ENCODE measurements around the gene MBP. TPM values are rescaled to one million over a fixed set of nuclear protein-coding genes. Genes with fewer than 3 reads are reported as not detected.

Gene MBP
- total and polyA plus RNA-seq, 2 of the 4 experiments (the other 2 are of a cell fraction) = 0.72 to 0.90 TPM

GRCh38 chr18:77025831-77026363 lies 106.7 kb downstream of the MBP start:
- H2AFZ ChIP-seq (replicated peaks; ENCODE audit: low read length, poor library complexity) = no peak overlapping the region
- no TSS peak for BruUV-seq (replicated peaks)
- intact Hi-C loops (cut with micrococcal nuclease) = no loop called here
- H3K4ac ChIP-seq (ENCODE audit: low read depth, low read length) = no peak overlapping the region
- no peaks in the 10 kb centered on the region for H4K20me1 ChIP-seq (ENCODE audit: insufficient read depth, low read length)
- TF ChIP-seq MAFK (IDR thresholded peaks at IDR 0.05; ENCODE audit: low read depth, low read length) = no peak
- no peak for TF ChIP-seq CEBPB (IDR thresholded peaks at IDR 0.05; ENCODE audit: low read depth, low read length)
- TF ChIP-seq POLR2A (IDR thresholded peaks at IDR 0.05; ENCODE audit: low read depth, low read length) = no peak
- no peak for TF ChIP-seq RAD21 (IDR thresholded peaks at IDR 0.05; ENCODE audit: low read length)
- no peak for TF ChIP-seq RFX5 (IDR thresholded peaks at IDR 0.05; ENCODE audit: low read depth, low read length)
- no peak for TF ChIP-seq MAZ (IDR thresholded peaks at IDR 0.05; ENCODE audit: borderline replicate concordance, low read depth, low read length)
- no peak for TF ChIP-seq CHD1 (IDR thresholded peaks at IDR 0.05; ENCODE audit: low read depth, low read length)
- TF ChIP-seq RCOR1 (IDR thresholded peaks at IDR 0.05; ENCODE audit: insufficient replicate concordance, low read length) = no peak
- no peak for TF ChIP-seq USF2 (IDR thresholded peaks at IDR 0.05; ENCODE audit: low read depth, low read length)
- no peak for TF ChIP-seq FOS (IDR thresholded peaks at IDR 0.05; ENCODE audit: low read depth, low read length)
- no peak overlapping the region for H4K91ac ChIP-seq (ENCODE audit: insufficient read depth, low read depth, low read length)
- H3K36me3 ChIP-seq (ENCODE audit: control insufficient read depth, insufficient read depth, low read length) = no peaks in the 10 kb centered on the region
- 81% methylated on average over 9 of the region's 28 CpGs; no CpG with 5 or more reads in 1 of the 2 experiments for WGBS, 2 experiments (ENCODE audit: extremely low coverage in 2 of 2, insufficient read length in 1 of 2)
- DNase-seq (no peak), ATAC-seq (ENCODE audit: low read depth) (no peak)
- H3K79me1 ChIP-seq (ENCODE audit: low read depth in 1 of 2, low read length in 2 of 2) = no peaks in the 10 kb centered on the region
- no peak overlapping the region for H3K27ac ChIP-seq (ENCODE audit: insufficient read depth, low read length)
- H3K9me3 ChIP-seq (ENCODE audit: control insufficient read depth, insufficient read depth, low read length) = no peaks in the 10 kb centered on the region
- H3K9me1 ChIP-seq (ENCODE audit: insufficient read depth, low read length) = no peaks in the 10 kb centered on the region
- no peak overlapping the region for H3K4me2 ChIP-seq (ENCODE audit: low read depth, low read length)
- H2BK120ac ChIP-seq (ENCODE audit: low read depth, low read length) = no peak overlapping the region
- no peak overlapping the region for H4K5ac ChIP-seq (ENCODE audit: low read depth, low read length)
- H3K4me3 ChIP-seq (ENCODE audit: insufficient read depth, low read depth, low read length) = no peak overlapping the region
- in situ Hi-C loops (cut with MboI; ENCODE audit: low sequenced_read_pairs) = no loop called here
- no peak overlapping the region for H3K14ac ChIP-seq (replicated peaks; ENCODE audit: low read depth, low read length)
- H2AK9ac ChIP-seq (replicated peaks; ENCODE audit: low read depth, low read length, poor library complexity) = no peak overlapping the region
- CTCF ChIA-PET = no interaction called here
- H3K56ac ChIP-seq (ENCODE audit: extremely low read depth, insufficient read depth, low read length) = no peak overlapping the region
- no peak overlapping the region for H2BK15ac ChIP-seq (ENCODE audit: low read depth, low read length)
- H4K8ac ChIP-seq (ENCODE audit: low read depth in 2 of 2, low read length in 2 of 2) = no peak overlapping the region
- H3K18ac ChIP-seq (ENCODE audit: low read depth, low read length) = no peak overlapping the region
- dilution Hi-C loops (cut with HindIII; ENCODE audit: low sequenced_read_pairs, unreplicated experiment) = no loop called here
- H3K27me3 ChIP-seq (ENCODE audit: control insufficient read depth, insufficient read depth, low read length) = no peaks in the 10 kb centered on the region
- no peak overlapping the region for H2AK5ac ChIP-seq (ENCODE audit: low read depth, low read length)
- H2BK20ac ChIP-seq (ENCODE audit: low read depth, low read length) = no peak overlapping the region
- H3K23ac ChIP-seq (ENCODE audit: low read depth, low read length) = no peak overlapping the region
- POLR2A ChIA-PET (ENCODE audit: unreplicated experiment) = no interaction called here
- H3K4me1 ChIP-seq (ENCODE audit: control insufficient read depth, insufficient read depth, low read length) = no peaks in the 10 kb centered on the region
- no peak overlapping the region for H3K9ac ChIP-seq (ENCODE audit: low read depth, low read length)
- no peak overlapping the region for H2BK5ac ChIP-seq (ENCODE audit: low read depth, low read length, poor library complexity, severe bottlenecking)

Data from IMR-90 (cell line).